ENCODE data around the gene APOE. TPM values are rescaled to one million over a fixed set of nuclear protein-coding genes. Genes with fewer than 3 reads are reported as not detected.

Gene APOE
- total and polyA plus RNA-seq, 9 of the 15 experiments (the other 6 are each of a cell fraction or from before 2014, with no cell fraction given): 0.14 to 180 (median 58.1) TPM; not detected in 1

DNA sequence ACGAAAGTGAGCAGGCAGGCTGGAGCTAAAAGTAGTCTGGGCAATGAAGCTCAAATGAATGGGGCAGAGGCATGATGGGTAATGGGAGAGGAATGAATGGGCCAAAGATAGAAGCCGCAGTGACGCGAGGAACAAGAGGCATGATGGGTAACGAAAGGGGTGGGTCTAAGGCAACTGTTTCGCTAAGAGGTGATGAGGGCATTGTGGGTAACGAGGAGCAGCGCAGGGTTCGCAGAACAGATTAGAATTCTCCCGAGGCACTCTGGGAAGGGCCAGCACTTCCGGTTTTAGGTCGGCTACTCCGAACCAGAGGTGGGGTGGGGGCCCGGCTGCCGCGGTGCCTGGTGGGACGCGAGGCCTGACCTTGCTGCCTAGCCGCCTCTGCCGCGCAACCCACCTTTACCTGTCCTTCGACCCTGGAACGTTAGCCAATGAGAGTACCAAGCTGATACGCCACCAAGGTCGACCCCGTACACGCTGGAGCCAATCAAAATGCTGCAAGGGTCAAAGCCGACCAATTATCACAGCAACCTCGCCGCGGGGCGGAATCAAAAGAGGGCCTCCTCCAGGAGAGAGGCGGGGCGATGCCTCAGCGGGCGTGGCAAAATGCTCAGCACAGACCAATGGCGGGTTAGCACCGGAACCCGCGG is 15.1 kb upstream of the APOE start (continued):
- TF ChIP-seq, protein P1, sequence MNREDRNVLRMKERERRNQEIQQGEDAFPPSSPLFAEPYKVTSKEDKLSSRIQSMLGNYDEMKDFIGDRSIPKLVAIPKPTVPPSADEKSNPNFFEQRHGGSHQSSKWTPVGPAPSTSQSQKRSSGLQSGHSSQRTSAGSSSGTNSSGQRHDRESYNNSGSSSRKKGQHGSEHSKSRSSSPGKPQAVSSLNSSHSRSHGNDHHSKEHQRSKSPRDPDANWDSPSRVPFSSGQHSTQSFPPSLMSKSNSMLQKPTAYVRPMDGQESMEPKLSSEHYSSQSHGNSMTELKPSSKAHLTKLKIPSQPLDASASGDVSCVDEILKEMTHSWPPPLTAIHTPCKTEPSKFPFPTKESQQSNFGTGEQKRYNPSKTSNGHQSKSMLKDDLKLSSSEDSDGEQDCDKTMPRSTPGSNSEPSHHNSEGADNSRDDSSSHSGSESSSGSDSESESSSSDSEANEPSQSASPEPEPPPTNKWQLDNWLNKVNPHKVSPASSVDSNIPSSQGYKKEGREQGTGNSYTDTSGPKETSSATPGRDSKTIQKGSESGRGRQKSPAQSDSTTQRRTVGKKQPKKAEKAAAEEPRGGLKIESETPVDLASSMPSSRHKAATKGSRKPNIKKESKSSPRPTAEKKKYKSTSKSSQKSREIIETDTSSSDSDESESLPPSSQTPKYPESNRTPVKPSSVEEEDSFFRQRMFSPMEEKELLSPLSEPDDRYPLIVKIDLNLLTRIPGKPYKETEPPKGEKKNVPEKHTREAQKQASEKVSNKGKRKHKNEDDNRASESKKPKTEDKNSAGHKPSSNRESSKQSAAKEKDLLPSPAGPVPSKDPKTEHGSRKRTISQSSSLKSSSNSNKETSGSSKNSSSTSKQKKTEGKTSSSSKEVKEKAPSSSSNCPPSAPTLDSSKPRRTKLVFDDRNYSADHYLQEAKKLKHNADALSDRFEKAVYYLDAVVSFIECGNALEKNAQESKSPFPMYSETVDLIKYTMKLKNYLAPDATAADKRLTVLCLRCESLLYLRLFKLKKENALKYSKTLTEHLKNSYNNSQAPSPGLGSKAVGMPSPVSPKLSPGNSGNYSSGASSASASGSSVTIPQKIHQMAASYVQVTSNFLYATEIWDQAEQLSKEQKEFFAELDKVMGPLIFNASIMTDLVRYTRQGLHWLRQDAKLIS (CRISPR knock-in tag; IDR thresholded peaks at IDR 0.05): no peak
- TF ChIP-seq MAZ (CRISPR knock-in tag; conservative IDR thresholded peaks at IDR 0.05 in 1 of 2, IDR thresholded peaks at IDR 0.05 in 1 of 2) (peak; percentile 85 to 97), ESRRA (IDR thresholded peaks at IDR 0.05; ENCODE audit: borderline replicate concordance, low read depth) (peak; percentile 94), ZSCAN32 (CRISPR knock-in tag; IDR thresholded peaks at IDR 0.05) (no peak), ZNF707 (CRISPR knock-in tag; conservative IDR thresholded peaks at IDR 0.05) (no peak), TAF9B (IDR thresholded peaks at IDR 0.05; ENCODE audit: partially characterized antibody) (no peak), SIN3A (IDR thresholded peaks at IDR 0.05; ENCODE audit: borderline replicate concordance in 2 of 2, control insufficient read depth in 1 of 2, low read depth in 2 of 2, low read length in 2 of 2) (peak in 1 of 2 experiments; percentile 63; a peak in 1 of 4 replicates), TAF15 (IDR thresholded peaks at IDR 0.05; ENCODE audit: low read depth, low read length) (no peak), GATAD2B (IDR thresholded peaks at IDR 0.05; ENCODE audit: borderline replicate concordance) (no peak), ZNF75A (CRISPR knock-in tag; IDR thresholded peaks at IDR 0.05) (no peak), ZNF134 (CRISPR knock-in tag; conservative IDR thresholded peaks at IDR 0.05) (no peak), SRSF7 (optimal IDR thresholded peaks at IDR 0.05; ENCODE audit: low read depth, low read length) (no peak)
- TF ChIP-seq, protein P2, sequence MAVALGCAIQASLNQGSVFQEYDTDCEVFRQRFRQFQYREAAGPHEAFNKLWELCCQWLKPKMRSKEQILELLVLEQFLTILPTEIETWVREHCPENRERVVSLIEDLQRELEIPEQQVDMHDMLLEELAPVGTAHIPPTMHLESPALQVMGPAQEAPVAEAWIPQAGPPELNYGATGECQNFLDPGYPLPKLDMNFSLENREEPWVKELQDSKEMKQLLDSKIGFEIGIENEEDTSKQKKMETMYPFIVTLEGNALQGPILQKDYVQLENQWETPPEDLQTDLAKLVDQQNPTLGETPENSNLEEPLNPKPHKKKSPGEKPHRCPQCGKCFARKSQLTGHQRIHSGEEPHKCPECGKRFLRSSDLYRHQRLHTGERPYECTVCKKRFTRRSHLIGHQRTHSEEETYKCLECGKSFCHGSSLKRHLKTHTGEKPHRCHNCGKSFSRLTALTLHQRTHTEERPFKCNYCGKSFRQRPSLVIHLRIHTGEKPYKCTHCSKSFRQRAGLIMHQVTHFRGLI (CRISPR knock-in tag; IDR thresholded peaks at IDR 0.05): no peak
- TF ChIP-seq, protein P3, sequence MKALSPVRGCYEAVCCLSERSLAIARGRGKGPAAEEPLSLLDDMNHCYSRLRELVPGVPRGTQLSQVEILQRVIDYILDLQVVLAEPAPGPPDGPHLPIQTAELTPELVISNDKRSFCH (CRISPR knock-in tag; IDR thresholded peaks at IDR 0.05): no peak
- TF ChIP-seq, protein P3 (tag; IDR thresholded peaks at IDR 0.05): no peak
- TF ChIP-seq, protein P4, sequence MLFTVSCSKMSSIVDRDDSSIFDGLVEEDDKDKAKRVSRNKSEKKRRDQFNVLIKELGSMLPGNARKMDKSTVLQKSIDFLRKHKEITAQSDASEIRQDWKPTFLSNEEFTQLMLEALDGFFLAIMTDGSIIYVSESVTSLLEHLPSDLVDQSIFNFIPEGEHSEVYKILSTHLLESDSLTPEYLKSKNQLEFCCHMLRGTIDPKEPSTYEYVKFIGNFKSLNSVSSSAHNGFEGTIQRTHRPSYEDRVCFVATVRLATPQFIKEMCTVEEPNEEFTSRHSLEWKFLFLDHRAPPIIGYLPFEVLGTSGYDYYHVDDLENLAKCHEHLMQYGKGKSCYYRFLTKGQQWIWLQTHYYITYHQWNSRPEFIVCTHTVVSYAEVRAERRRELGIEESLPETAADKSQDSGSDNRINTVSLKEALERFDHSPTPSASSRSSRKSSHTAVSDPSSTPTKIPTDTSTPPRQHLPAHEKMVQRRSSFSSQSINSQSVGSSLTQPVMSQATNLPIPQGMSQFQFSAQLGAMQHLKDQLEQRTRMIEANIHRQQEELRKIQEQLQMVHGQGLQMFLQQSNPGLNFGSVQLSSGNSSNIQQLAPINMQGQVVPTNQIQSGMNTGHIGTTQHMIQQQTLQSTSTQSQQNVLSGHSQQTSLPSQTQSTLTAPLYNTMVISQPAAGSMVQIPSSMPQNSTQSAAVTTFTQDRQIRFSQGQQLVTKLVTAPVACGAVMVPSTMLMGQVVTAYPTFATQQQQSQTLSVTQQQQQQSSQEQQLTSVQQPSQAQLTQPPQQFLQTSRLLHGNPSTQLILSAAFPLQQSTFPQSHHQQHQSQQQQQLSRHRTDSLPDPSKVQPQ (CRISPR knock-in tag; IDR thresholded peaks at IDR 0.05; ENCODE audit: borderline replicate concordance): no peak
- TF ChIP-seq, protein P5, sequence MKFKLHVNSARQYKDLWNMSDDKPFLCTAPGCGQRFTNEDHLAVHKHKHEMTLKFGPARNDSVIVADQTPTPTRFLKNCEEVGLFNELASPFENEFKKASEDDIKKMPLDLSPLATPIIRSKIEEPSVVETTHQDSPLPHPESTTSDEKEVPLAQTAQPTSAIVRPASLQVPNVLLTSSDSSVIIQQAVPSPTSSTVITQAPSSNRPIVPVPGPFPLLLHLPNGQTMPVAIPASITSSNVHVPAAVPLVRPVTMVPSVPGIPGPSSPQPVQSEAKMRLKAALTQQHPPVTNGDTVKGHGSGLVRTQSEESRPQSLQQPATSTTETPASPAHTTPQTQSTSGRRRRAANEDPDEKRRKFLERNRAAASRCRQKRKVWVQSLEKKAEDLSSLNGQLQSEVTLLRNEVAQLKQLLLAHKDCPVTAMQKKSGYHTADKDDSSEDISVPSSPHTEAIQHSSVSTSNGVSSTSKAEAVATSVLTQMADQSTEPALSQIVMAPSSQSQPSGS (CRISPR knock-in tag; IDR thresholded peaks at IDR 0.05): no peak
